Vagina (tissue), 2 donors: ENCODE results near the gene WSCD1. TPM values are rescaled to one million over a fixed set of nuclear protein-coding genes. Genes with fewer than 3 reads are reported as not detected.

Experiments
- DNase-seq, 2 donors: peaks; one replicate each; pipeline ENCODE4 v3.0.0-alpha.2; 2017; ENCODE audit errors: extremely low spot score in 2 of 2
- H3K27ac ChIP-seq: fragments of 200-600 bp; sonication (generic); one replicate; pipeline ENCODE4 v1.5.1; 2019
- H3K27me3 ChIP-seq: fragments of 200-600 bp; sonication (generic); one replicate; pipeline ENCODE4 v1.5.1; 2019
- H3K36me3 ChIP-seq, 2 donors: fragments of 200-600 bp; sonication (generic); one replicate each; pipeline ENCODE4 v1.5.1; 2017 to 2019
- H3K4me1 ChIP-seq: fragments of 200-600 bp; sonication (generic); one replicate; pipeline ENCODE4 v1.5.1; 2019
- H3K4me3 ChIP-seq, 2 donors: fragments of 200-600 bp; sonication (generic); 1 replicate in 1 of 2; 2 replicates in 1 of 2; pipeline ENCODE4 v1.5.1; 2016 to 2019
- H3K9me3 ChIP-seq: fragments of 200-600 bp; sonication (generic); one replicate; pipeline ENCODE4 v1.5.1; 2019
- POLR2A ChIP-seq, 2 donors: fragments of 450-650 bp; IDR thresholded peaks; one replicate each; pipeline ENCODE4 v1.6.1; 2017; ENCODE audit warnings: antibody characterized with exemption in 2 of 2, mild to moderate bottlenecking in 2 of 2, moderate library complexity in 2 of 2
- POLR2AphosphoS5 ChIP-seq, 2 donors: sonication (generic); formaldehyde crosslinking; IDR thresholded peaks; one replicate each; pipeline ENCODE4 v1.9.0; 2017; ENCODE audit warnings: antibody characterized with exemption in 2 of 2, mild to moderate bottlenecking in 2 of 2, low read depth in 1 of 2; ENCODE audit not compliant: insufficient read depth in 1 of 2
- intact Hi-C: fragments of 100-400 bp; cut with DNase I; formaldehyde crosslinking; loops from one replicate; pipeline ENCODE4 v1.15.1; 2023
- total RNA-seq: library from RNA; depleted of rRNA; stranded (reverse); fragments of >200 nt; gene quantifications from one replicate; pipeline ENCODE4 v1.2.3, GENCODE V29; 2016
- TF ChIP-seq, protein P1 (sequence below), 3 experiments: fragments of 450-650 bp in 2 of 3; fragments of 200-600 bp in 1 of 3; sonication (generic) in 1 of 3; IDR thresholded peaks; one replicate each; pipeline ENCODE4 v1.5.1; 2017 to 2019; ENCODE audit warnings: antibody characterized with exemption in 3 of 3, mild to moderate bottlenecking in 2 of 3, moderate library complexity in 2 of 3

WSCD1 gene
- total RNA-seq, 1 donor from 2014 or later: 2.0 TPM

DNA sequence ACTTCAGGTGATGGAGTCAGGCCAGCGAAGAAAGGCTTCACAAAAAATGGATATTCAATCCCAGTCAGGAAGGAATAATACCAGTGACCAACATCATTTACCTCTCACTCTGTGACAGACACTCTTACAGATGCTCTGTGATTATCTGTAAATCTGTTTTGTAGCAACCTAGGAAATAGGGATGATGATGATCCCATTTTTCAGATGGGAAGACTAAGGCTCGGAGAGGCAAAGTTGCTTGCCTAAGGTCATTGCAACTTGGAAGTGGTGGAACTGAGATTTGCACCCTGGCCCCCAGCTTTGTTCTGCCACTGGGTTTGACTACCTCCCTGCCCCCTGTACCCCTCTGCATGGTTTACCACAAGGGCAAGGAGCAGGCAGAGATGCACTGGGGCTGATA lies 14.1 kb upstream of the WSCD1 start:
- no peak overlapping the region for H3K27ac ChIP-seq
- H3K36me3 ChIP-seq: no peaks in the 10 kb centered on the region
- H3K27me3 ChIP-seq: no peaks in the 10 kb centered on the region
- no peak overlapping the region for H3K4me3 ChIP-seq
- TF ChIP-seq, protein P1, sequence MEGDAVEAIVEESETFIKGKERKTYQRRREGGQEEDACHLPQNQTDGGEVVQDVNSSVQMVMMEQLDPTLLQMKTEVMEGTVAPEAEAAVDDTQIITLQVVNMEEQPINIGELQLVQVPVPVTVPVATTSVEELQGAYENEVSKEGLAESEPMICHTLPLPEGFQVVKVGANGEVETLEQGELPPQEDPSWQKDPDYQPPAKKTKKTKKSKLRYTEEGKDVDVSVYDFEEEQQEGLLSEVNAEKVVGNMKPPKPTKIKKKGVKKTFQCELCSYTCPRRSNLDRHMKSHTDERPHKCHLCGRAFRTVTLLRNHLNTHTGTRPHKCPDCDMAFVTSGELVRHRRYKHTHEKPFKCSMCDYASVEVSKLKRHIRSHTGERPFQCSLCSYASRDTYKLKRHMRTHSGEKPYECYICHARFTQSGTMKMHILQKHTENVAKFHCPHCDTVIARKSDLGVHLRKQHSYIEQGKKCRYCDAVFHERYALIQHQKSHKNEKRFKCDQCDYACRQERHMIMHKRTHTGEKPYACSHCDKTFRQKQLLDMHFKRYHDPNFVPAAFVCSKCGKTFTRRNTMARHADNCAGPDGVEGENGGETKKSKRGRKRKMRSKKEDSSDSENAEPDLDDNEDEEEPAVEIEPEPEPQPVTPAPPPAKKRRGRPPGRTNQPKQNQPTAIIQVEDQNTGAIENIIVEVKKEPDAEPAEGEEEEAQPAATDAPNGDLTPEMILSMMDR (IDR thresholded peaks at IDR 0.05): no peak
- no peak for TF ChIP-seq POLR2AphosphoS5 (IDR thresholded peaks at IDR 0.05; ENCODE audit: insufficient read depth in 1 of 2, low read depth in 1 of 2)
- no peak for TF ChIP-seq POLR2A (IDR thresholded peaks at IDR 0.05)
- DNase-seq: no peak
- H3K4me1 ChIP-seq: no peaks in the 10 kb centered on the region
- intact Hi-C loops: no loop called here
- H3K9me3 ChIP-seq: no peaks in the 10 kb centered on the region

DNA sequence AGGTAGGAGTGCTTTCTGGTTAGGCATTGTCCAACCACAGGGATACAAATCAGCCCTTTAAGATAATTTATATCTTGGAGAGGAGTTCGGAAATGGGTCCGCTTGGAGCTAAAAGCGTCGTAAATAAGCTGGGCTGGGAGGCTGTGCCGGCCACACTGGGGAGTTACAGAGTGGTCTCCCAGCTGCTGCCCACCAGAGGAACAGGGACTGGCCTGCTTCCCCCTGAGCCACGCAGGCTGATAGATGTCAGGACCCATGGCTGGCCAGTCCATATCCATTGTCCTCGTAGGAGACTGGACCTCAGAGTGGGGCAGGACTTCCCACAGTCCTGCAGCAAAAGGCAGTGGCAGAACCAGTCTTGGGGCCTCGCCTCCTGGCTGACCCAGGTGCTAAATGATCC lies 12.6 kb upstream of the WSCD1 start:
- no peak overlapping the region for H3K4me3 ChIP-seq
- TF ChIP-seq POLR2AphosphoS5 (IDR thresholded peaks at IDR 0.05; ENCODE audit: insufficient read depth in 1 of 2, low read depth in 1 of 2): no peak
- TF ChIP-seq, protein P1 (IDR thresholded peaks at IDR 0.05): no peak
- TF ChIP-seq POLR2A (IDR thresholded peaks at IDR 0.05): no peak
- no peaks in the 10 kb centered on the region for H3K36me3 ChIP-seq
- H3K9me3 ChIP-seq: no peaks in the 10 kb centered on the region
- no peaks in the 10 kb centered on the region for H3K27me3 ChIP-seq
- no peak for DNase-seq
- H3K4me1 ChIP-seq: no peaks in the 10 kb centered on the region
- H3K27ac ChIP-seq: no peak overlapping the region
- intact Hi-C loops: no loop called here

DNA sequence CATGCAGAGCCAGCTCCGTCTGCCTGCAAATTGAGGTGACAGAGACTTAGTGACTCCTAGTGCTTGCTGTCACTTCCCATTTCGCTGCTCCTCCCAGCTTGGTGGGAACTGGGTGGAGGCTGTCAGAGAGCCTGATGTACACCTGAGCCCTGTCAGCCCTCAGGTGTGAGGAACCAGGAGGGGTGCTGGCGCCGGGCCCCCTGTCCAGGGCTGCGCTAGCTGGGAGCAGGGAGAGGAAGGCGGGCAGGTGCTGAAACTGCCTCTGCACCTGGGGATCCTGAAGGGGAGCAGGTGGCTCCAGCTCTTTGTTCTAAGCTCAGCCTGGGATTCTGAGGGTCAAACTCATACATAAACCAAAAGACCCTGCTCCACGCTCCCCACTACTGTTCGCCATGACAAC lies 10.8 kb upstream of the WSCD1 start:
- TF ChIP-seq, protein P1 (IDR thresholded peaks at IDR 0.05): no peak
- intact Hi-C loops: no loop called here
- Histone ChIP-seq H3K36me3 (no peaks in the 10 kb centered on the region), H3K4me3 (no peak overlapping the region), H3K27ac (no peak overlapping the region), H3K4me1 (no peaks in the 10 kb centered on the region), H3K27me3 (no peaks in the 10 kb centered on the region), H3K9me3 (no peaks in the 10 kb centered on the region)
- DNase-seq: no peak

DNA sequence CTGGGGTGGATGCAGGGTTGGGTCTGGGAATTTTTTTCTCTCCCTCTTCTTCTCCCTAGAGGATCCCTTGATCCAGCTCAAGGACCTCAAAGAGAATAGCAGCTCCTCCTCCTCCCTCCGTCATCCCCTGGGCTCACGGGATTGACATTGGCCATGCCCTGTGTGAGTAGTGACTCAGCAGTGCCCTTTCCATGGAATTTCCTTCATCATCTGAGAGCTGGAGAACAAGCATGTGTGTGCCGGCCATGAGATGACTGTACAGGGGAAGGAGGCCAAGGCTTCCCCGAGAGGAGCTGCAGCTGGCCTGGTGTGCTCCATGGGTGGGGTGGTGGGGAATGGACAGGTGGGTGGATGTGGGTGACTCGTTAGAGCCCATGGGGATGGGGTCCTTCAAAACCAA lies 8.9 kb upstream of the WSCD1 start:
- Histone ChIP-seq H3K27me3 (no peaks in the 10 kb centered on the region), H3K36me3 (no peaks in the 10 kb centered on the region), H3K4me1 (no peaks in the 10 kb centered on the region), H3K27ac (no peak overlapping the region), H3K4me3 (no peak overlapping the region), H3K9me3 (no peaks in the 10 kb centered on the region)
- no peak for TF ChIP-seq POLR2AphosphoS5 (IDR thresholded peaks at IDR 0.05; ENCODE audit: insufficient read depth in 1 of 2, low read depth in 1 of 2)
- TF ChIP-seq, protein P1 (IDR thresholded peaks at IDR 0.05): no peak
- no peak for TF ChIP-seq POLR2A (IDR thresholded peaks at IDR 0.05)
- DNase-seq: no peak
- intact Hi-C loops: no loop called here

DNA sequence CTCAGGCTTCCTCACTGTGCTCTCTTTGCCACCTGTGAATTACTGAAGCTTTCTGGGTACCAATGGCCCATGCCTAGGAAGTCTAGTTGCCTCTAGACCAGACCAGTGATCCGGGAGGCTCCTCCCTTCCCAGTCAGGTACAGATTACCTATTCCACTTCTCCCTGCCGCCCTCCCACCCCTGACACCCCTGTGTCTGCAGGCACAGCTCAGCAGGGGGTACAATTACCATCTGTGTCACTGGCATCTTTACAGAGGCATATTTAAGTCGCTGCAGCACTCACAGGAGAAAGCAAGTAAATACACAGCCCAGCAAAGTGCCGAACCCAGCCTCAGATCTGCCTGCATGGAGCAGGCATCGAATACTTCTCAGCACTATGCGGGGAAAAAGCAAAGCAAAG lies 5.3 kb upstream of the WSCD1 start:
- Histone ChIP-seq H3K27me3 (no peaks in the 10 kb centered on the region), H3K27ac (no peak overlapping the region), H3K9me3 (no peaks in the 10 kb centered on the region), H3K36me3 (no peaks in the 10 kb centered on the region), H3K4me1 (no peaks in the 10 kb centered on the region), H3K4me3 (no peak overlapping the region)
- no peak for DNase-seq
- intact Hi-C loops: no loop called here
- TF ChIP-seq POLR2AphosphoS5 (IDR thresholded peaks at IDR 0.05; ENCODE audit: insufficient read depth in 1 of 2, low read depth in 1 of 2) (no peak), POLR2A (IDR thresholded peaks at IDR 0.05) (no peak)
- TF ChIP-seq, protein P1 (IDR thresholded peaks at IDR 0.05): no peak
